H9 (cell line): Measurements from ENCODE around the gene SMNDC1. TPM values are rescaled to one million over a fixed set of nuclear protein-coding genes. Genes with fewer than 3 reads are reported as not detected.

Source experiments
- DNase-seq: peaks from one replicate; pipeline ENCODE4 v3.0.0-alpha.2; 2017
- H2AFZ ChIP-seq: one replicate; pipeline ENCODE4 v1.6.1; 2013; ENCODE audit warnings: mild to moderate bottlenecking, low read length, control low read depth, moderate library complexity
- H2AK5ac ChIP-seq: 2 replicates; pipeline ENCODE4 v1.6.1; 2013; ENCODE audit warnings: low read length, control low read depth, mixed read lengths; ENCODE audit not compliant: insufficient read length
- H2BK120ac ChIP-seq: one replicate; pipeline ENCODE4 v1.6.1; 2013; ENCODE audit warnings: low read depth, mild to moderate bottlenecking, low read length, control low read depth, inconsistent platforms; ENCODE audit not compliant: poor library complexity, severe bottlenecking
- H2BK12ac ChIP-seq: 2 replicates; pipeline ENCODE4 v1.6.1; 2013; ENCODE audit warnings: low read length, control low read depth, mixed read lengths, low read depth; ENCODE audit not compliant: insufficient read length
- H2BK15ac ChIP-seq: 2 replicates; pipeline ENCODE4 v1.6.1; 2013; ENCODE audit warnings: low read depth, low read length, control low read depth
- H2BK20ac ChIP-seq: one replicate; pipeline ENCODE4 v1.6.1; 2013; ENCODE audit warnings: low read depth, mild to moderate bottlenecking, low read length, control low read depth, inconsistent platforms; ENCODE audit not compliant: poor library complexity, severe bottlenecking
- H2BK5ac ChIP-seq: 2 replicates; pipeline ENCODE4 v1.6.1; 2013; ENCODE audit warnings: low read length, control low read depth, mixed read lengths; ENCODE audit not compliant: insufficient read length
- H3K14ac ChIP-seq: 2 replicates; pipeline ENCODE4 v1.6.1; 2013; ENCODE audit warnings: low read length, control low read depth; ENCODE audit not compliant: insufficient read depth
- H3K18ac ChIP-seq: 2 replicates; pipeline ENCODE4 v1.6.1; 2013; ENCODE audit warnings: low read depth, mild to moderate bottlenecking, mixed read lengths, low read length, control low read depth; ENCODE audit not compliant: insufficient read length
- H3K23ac ChIP-seq: 2 replicates; pipeline ENCODE4 v1.6.1; 2013; ENCODE audit warnings: low read length, control low read depth, mixed read lengths, low read depth; ENCODE audit not compliant: insufficient read length
- H3K23me2 ChIP-seq: 2 replicates; pipeline ENCODE4 v1.6.1; 2013; ENCODE audit warnings: low read depth, mild to moderate bottlenecking, mixed read lengths, low read length, control low read depth; ENCODE audit not compliant: insufficient read length, poor library complexity, severe bottlenecking
- H3K27ac ChIP-seq: 2 replicates; pipeline ENCODE4 v1.5.1; 2013; ENCODE audit warnings: low read length, control low read depth, mixed read lengths, low read depth; ENCODE audit not compliant: insufficient read length
- H3K27me3 ChIP-seq: 2 replicates; pipeline ENCODE4 v1.6.1; 2013; ENCODE audit warnings: low read length, control low read depth, inconsistent platforms; ENCODE audit not compliant: insufficient read depth
- H3K4ac ChIP-seq: 2 replicates; pipeline ENCODE4 v1.6.1; 2013; ENCODE audit warnings: low read depth, mild to moderate bottlenecking, control low read depth, inconsistent platforms, low read length, moderate library complexity
- H3K4me1 ChIP-seq: 2 replicates; pipeline ENCODE4 v1.6.1; 2013; ENCODE audit warnings: low read length, control low read depth, inconsistent platforms; ENCODE audit not compliant: insufficient read depth
- H3K4me2 ChIP-seq: 2 replicates; pipeline ENCODE4 v1.6.1; 2013; ENCODE audit warnings: low read length, control low read depth, mixed read lengths; ENCODE audit not compliant: insufficient read length, insufficient read depth
- H3K56ac ChIP-seq: 2 replicates; pipeline ENCODE4 v1.6.1; 2013; ENCODE audit warnings: low read depth, mild to moderate bottlenecking, mixed read lengths, low read length, control low read depth; ENCODE audit not compliant: insufficient read length
- H3K79me1 ChIP-seq: 2 replicates; pipeline ENCODE4 v1.6.1; 2013; ENCODE audit warnings: low read depth, mild to moderate bottlenecking, moderate library complexity, low read length, control low read depth, inconsistent platforms; ENCODE audit not compliant: insufficient read depth, poor library complexity, severe bottlenecking
- H3K79me2 ChIP-seq: 2 replicates; pipeline ENCODE4 v1.6.1; 2013; ENCODE audit warnings: low read length, control low read depth, inconsistent platforms; ENCODE audit not compliant: insufficient read depth
- H3K9ac ChIP-seq: 2 replicates; pipeline ENCODE4 v1.6.1; 2013; ENCODE audit warnings: low read length, control low read depth, mixed read lengths; ENCODE audit not compliant: insufficient read length; ENCODE audit errors: extremely low read depth
- H3K9me3 ChIP-seq: one replicate; pipeline ENCODE4 v1.6.1; 2013; ENCODE audit warnings: low read depth, low read length, inconsistent platforms; ENCODE audit not compliant: control insufficient read depth
- H3T11ph ChIP-seq: one replicate; pipeline ENCODE4 v1.6.1; 2013; ENCODE audit warnings: mild to moderate bottlenecking, low read length, control low read depth, inconsistent platforms
- H4K20me1 ChIP-seq: one replicate; pipeline ENCODE4 v1.6.1; 2013; ENCODE audit not compliant: control insufficient read depth, insufficient read length, insufficient read depth
- H4K5ac ChIP-seq: 2 replicates; pipeline ENCODE4 v1.6.1; 2013; ENCODE audit warnings: low read depth, mild to moderate bottlenecking, mixed read lengths, low read length, control low read depth; ENCODE audit not compliant: insufficient read length
- H4K8ac ChIP-seq: replicated peaks from 2 replicates; pipeline ENCODE4 v1.6.1; 2013; ENCODE audit warnings: low read length, control low read depth, mixed read lengths, low read depth; ENCODE audit not compliant: insufficient read length
- H4K91ac ChIP-seq: 2 replicates; pipeline ENCODE4 v1.6.1; 2013; ENCODE audit warnings: low read depth, mild to moderate bottlenecking, moderate library complexity, mixed read lengths, low read length, control low read depth; ENCODE audit not compliant: insufficient read length
- H3K27ac Mint-ChIP-seq, 3 experiments: 2 replicates in 2 of 3; 3 replicates in 1 of 3; pipeline ENCODE4 v1.8.0; 2020 to 2021; ENCODE audit warnings: mixed read lengths in 3 of 3, mild to moderate bottlenecking in 1 of 3, moderate library complexity in 1 of 3
- H3K27me3 Mint-ChIP-seq: 2 replicates; pipeline ENCODE4 v1.8.0; 2021; ENCODE audit warnings: low read depth, mild to moderate bottlenecking, moderate library complexity, mixed read lengths
- H3K36me3 Mint-ChIP-seq, 3 experiments: 2 replicates in 2 of 3; 3 replicates in 1 of 3; pipeline ENCODE4 v1.8.0; 2020 to 2021; ENCODE audit warnings: low read depth in 3 of 3, mixed read lengths in 3 of 3; ENCODE audit not compliant: insufficient read depth in 1 of 3
- H3K4me1 Mint-ChIP-seq, 2 experiments: 2 replicates each; pipeline ENCODE4 v1.8.0; 2020; ENCODE audit warnings: mixed read lengths in 2 of 2
- H3K4me3 Mint-ChIP-seq, 2 experiments: 2 replicates in 1 of 2; 3 replicates in 1 of 2; pipeline ENCODE4 v1.8.0; 2020 to 2021; ENCODE audit warnings: mild to moderate bottlenecking in 2 of 2, mixed read lengths in 2 of 2, moderate library complexity in 1 of 2
- H3K9me3 Mint-ChIP-seq, 2 experiments: 2 replicates in 1 of 2; 3 replicates in 1 of 2; pipeline ENCODE4 v1.8.0; 2020; ENCODE audit warnings: mild to moderate bottlenecking in 2 of 2, mixed read lengths in 2 of 2, moderate library complexity in 1 of 2
- CTCF ChIP-seq: fragments of 200-600 bp; sonication (generic); conservative IDR thresholded peaks from 3 replicates; pipeline ENCODE4 v1.8.0; 2021; ENCODE audit warnings: antibody characterized with exemption, mild to moderate bottlenecking
- WGBS: extraction: QIAGEN DNeasy Blood & Tissue Kit; methylation state at CpG from one replicate; pipeline ENCODE4 v1.1.7; 2013; ENCODE audit warnings: missing lambda C conversion rate, low lambda C conversion rate, mixed read lengths; ENCODE audit not compliant: insufficient read length; ENCODE audit errors: extremely low coverage; 5-methylcytosine and 5-hydroxymethylcytosine counted together
- total RNA-seq: library from RNA; stranded (reverse); gene quantifications from 2 replicates; pipeline ENCODE4 v1.2.1, GENCODE V29; 2021

Gene SMNDC1
- total RNA-seq, 1 experiment from 2014 or later = 55.7 TPM

GRCh38 chr10:110337906-110338305 lies 33.2 kb upstream of the SMNDC1 start:
- Histone ChIP-seq H3K79me1 (no peaks in the 10 kb centered on the region), H4K5ac (no peak overlapping the region), H2BK20ac (no peak overlapping the region), H3K9ac (no peak overlapping the region), H3T11ph (no peak overlapping the region), H2BK12ac (no peak overlapping the region), H3K4me2 (no peak overlapping the region), H3K4me1 (no peaks in the 10 kb centered on the region; the same call in 1 of the 2 replicates), H3K23me2 (no peaks in the 10 kb centered on the region), H4K91ac (no peak overlapping the region), H2BK5ac (no peak overlapping the region), H2AK5ac (no peak overlapping the region), H3K27ac (no peak overlapping the region), H2BK120ac (no peak overlapping the region), H2AFZ (no peak overlapping the region), H3K18ac (no peak overlapping the region), H2BK15ac (no peak overlapping the region), H3K79me2 (no peaks in the 10 kb centered on the region), H3K9me3 (no peaks in the 10 kb centered on the region), H3K23ac (no peak overlapping the region), H3K27me3 (no peaks in the 10 kb centered on the region), H4K20me1 (no peaks in the 10 kb centered on the region), H3K14ac (no peak overlapping the region), H3K56ac (no peak overlapping the region), H3K4ac (no peak overlapping the region), H4K8ac (no peak overlapping the region)
- Mint-ChIP-seq H3K9me3 (peaks cover under 1% of the 10 kb centered on the region in 2 experiments; a peak in 1 of 5 replicates), H3K27me3 (peaks cover 2% of the 10 kb centered on the region; the same call in 1 of the 2 replicates), H3K4me1 (peaks cover 20 to 21% of the 10 kb centered on the region in 2 experiments), H3K36me3 (no peaks in the 10 kb centered on the region; a peak in 1 of 7 replicates), H3K27ac (no peak overlapping the region), H3K4me3 (no peak overlapping the region)
- no peak for TF ChIP-seq CTCF
- no peak for DNase-seq
- WGBS = no CpG with 5 or more reads among the region's 3 CpGs
